ENCODE data around the gene PRKCA. TPM values are rescaled to one million over a fixed set of nuclear protein-coding genes. Genes with fewer than 3 reads are reported as not detected.

PRKCA gene
- total and polyA plus RNA-seq, 9 of the 15 experiments (the other 6 are each of a cell fraction or from before 2014, with no cell fraction given): 3.2 to 33.0 (median 17.8) TPM

GRCh38 chr17:66429680-66430079, 127.3 kb downstream of the PRKCA start:
- Histone ChIP-seq H3K27me3 (ENCODE audit: control insufficient read depth in 2 of 2, insufficient read depth in 2 of 2, low read length in 2 of 2) (no peaks in the 10 kb centered on the region), H3K4me3 (no peak overlapping the region), H3K9ac (ENCODE audit: insufficient read depth in 1 of 2, low read depth in 2 of 2, low read length in 2 of 2) (no peak overlapping the region), H3K9me1 (ENCODE audit: control insufficient read depth, insufficient read depth, low read length) (peaks cover under 1% of the 10 kb centered on the region), H3K9me3 (replicated peaks; ENCODE audit: control insufficient read depth, insufficient read depth, low read depth, low read length) (no peaks in the 10 kb centered on the region), H4K20me1 (replicated peaks; ENCODE audit: control insufficient read depth, insufficient read depth, low read length) (peaks cover 4% of the 10 kb centered on the region; the same call in 1 of the 2 replicates), H3K4me2 (ENCODE audit: insufficient read depth, low read length) (no peak overlapping the region), H3K79me2 (ENCODE audit: control insufficient read depth, insufficient read depth, low read length) (peaks cover 41% of the 10 kb centered on the region), H3K36me3 (ENCODE audit: control insufficient read depth, insufficient read depth, low read length) (no peaks in the 10 kb centered on the region; the same call in 2 of the 3 replicates), H3K4me1 (replicated peaks in 1 of 2; ENCODE audit: control insufficient read depth in 2 of 2, insufficient read depth in 2 of 2, low read length in 2 of 2) (peaks cover 0 to 3% of the 10 kb centered on the region in 2 experiments; a peak in 4 of 5 replicates), H2AFZ (ENCODE audit: low read depth, low read length) (no peak overlapping the region), H3K27ac (ENCODE audit: extremely low read depth, low read depth, low read length) (no peak overlapping the region)
- no TSS peak for BruUV-seq (replicated peaks)
- whole genome bisulfite sequencing (ENCODE audit: insufficient coverage, low coverage, missing lambda C conversion rate): 100% methylated on average over 1 of the region's 1 CpG
- POLR2A ChIA-PET: interaction anchor here (0.7 kb wide), 1 partner anchor 1365 kb away, joined by 3 read pairs; no protein-coding TSS in a partner anchor
- FAIRE-seq: no peak
- no peak for ATAC-seq
- in situ Hi-C loops (cut with MboI): no loop called here
- CTCF ChIA-PET (ENCODE audit: low intra/inter-chr PET ratio): no interaction called here
- no peak for DNase-seq (ENCODE audit: extremely low read depth in 1 of 4, low spot score in 3 of 4)
- no peak for TF ChIP-seq NONO (IDR thresholded peaks at IDR 0.05; ENCODE audit: low read depth in 2 of 2, low read length in 1 of 2)
- TF ChIP-seq RERE (CRISPR knock-in tag; IDR thresholded peaks at IDR 0.05; ENCODE audit: borderline replicate concordance): no peak
- intact Hi-C loops (cut with micrococcal nuclease): loop anchor here (5.0 kb wide), 1 partner anchor 127 kb away; the partner anchor contains the start of gene PRKCA

All from K562 (cell line).